OCI-LY1 (cell line): Measurements from ENCODE around the gene PRKG1.

Experiments used
- H2AFZ ChIP-seq: fragments of 200-600 bp; sonication (generic), shearing (Covaris generic); 2 replicates; pipeline ENCODE4 v1.6.0; 2014; ENCODE audit warnings: antibody characterized with exemption, mild to moderate bottlenecking, low read length
- H3F3A ChIP-seq: fragments of 200-600 bp; sonication (generic), shearing (Covaris generic); 2 replicates; pipeline ENCODE4 v1.6.0; 2014; ENCODE audit warnings: mild to moderate bottlenecking, antibody characterized with exemption, low read length, moderate library complexity; ENCODE audit not compliant: insufficient read depth
- H3K27ac ChIP-seq: fragments of 200-600 bp; sonication (generic); 2 replicates; pipeline ENCODE4 v1.5.1; 2014; ENCODE audit warnings: low read length, mixed run types, mild to moderate bottlenecking, low read depth; ENCODE audit not compliant: poor library complexity, severe bottlenecking
- H3K27me3 ChIP-seq: fragments of 200-600 bp; sonication (generic); 2 replicates; pipeline ENCODE4 v1.6.0; 2014; ENCODE audit warnings: antibody characterized with exemption, mild to moderate bottlenecking, low read length, moderate library complexity; ENCODE audit not compliant: insufficient read depth
- H3K36me3 ChIP-seq: fragments of 200-600 bp; sonication (generic); 2 replicates; pipeline ENCODE4 v1.6.1; 2014; ENCODE audit warnings: mild to moderate bottlenecking, antibody characterized with exemption, low read length, moderate library complexity, mixed read lengths; ENCODE audit not compliant: insufficient read depth
- H3K4me1 ChIP-seq: fragments of 200-600 bp; sonication (generic); 2 replicates; pipeline ENCODE4 v1.5.1; 2014; ENCODE audit warnings: mild to moderate bottlenecking, low read length, moderate library complexity; ENCODE audit not compliant: insufficient read depth, severe bottlenecking
- H3K4me2 ChIP-seq: fragments of 200-600 bp; sonication (generic), shearing (Covaris generic); 2 replicates; pipeline ENCODE4 v1.6.1; 2014; ENCODE audit warnings: low read length
- H3K4me3 ChIP-seq: fragments of 200-600 bp; sonication (generic); 2 replicates; pipeline ENCODE4 v1.5.1; 2014; ENCODE audit warnings: low read length, low read depth, mild to moderate bottlenecking, mixed read lengths; ENCODE audit not compliant: poor library complexity, severe bottlenecking
- H3K79me2 ChIP-seq: fragments of 200-600 bp; shearing (Covaris generic); 2 replicates; pipeline ENCODE4 v1.6.1; 2016; ENCODE audit warnings: mixed run types, low read length, mixed read lengths; ENCODE audit not compliant: insufficient read depth
- H3K9ac ChIP-seq: fragments of 200-600 bp; sonication (generic), shearing (Covaris generic); 2 replicates; pipeline ENCODE4 v1.6.1; 2014; ENCODE audit warnings: mild to moderate bottlenecking, low read length, mixed read lengths
- H3K9me2 ChIP-seq: fragments of 200-600 bp; sonication (generic), shearing (Covaris generic); 2 replicates; pipeline ENCODE4 v1.6.1; 2014; ENCODE audit warnings: low read depth, mild to moderate bottlenecking, low read length, mixed read lengths
- H3K9me3 ChIP-seq: fragments of 200-600 bp; shearing (Covaris generic); 2 replicates; pipeline ENCODE4 v1.6.1; 2014; ENCODE audit warnings: low read length, mixed read lengths
- H4K20me1 ChIP-seq: fragments of 200-600 bp; sonication (generic), shearing (Covaris generic); 2 replicates; pipeline ENCODE4 v1.6.0; 2016; ENCODE audit warnings: mild to moderate bottlenecking, low read length; ENCODE audit not compliant: insufficient read depth
- EZH2 ChIP-seq: fragments of 200-600 bp; sonication (generic), shearing (Covaris generic); IDR thresholded peaks from 2 replicates; pipeline ENCODE4 v1.8.0; 2017; ENCODE audit warnings: borderline replicate concordance, mixed run types, mild to moderate bottlenecking, antibody characterized with exemption, low read length, moderate library complexity, mixed read lengths
- TF ChIP-seq, protein P1 (sequence below): fragments of 200-600 bp; sonication (generic), shearing (Covaris generic); IDR thresholded peaks from 2 replicates; pipeline ENCODE4 v1.5.1; 2017; ENCODE audit warnings: mild to moderate bottlenecking, antibody characterized with exemption, low read length, moderate library complexity, mixed read lengths

Gene PRKG1

DNA sequence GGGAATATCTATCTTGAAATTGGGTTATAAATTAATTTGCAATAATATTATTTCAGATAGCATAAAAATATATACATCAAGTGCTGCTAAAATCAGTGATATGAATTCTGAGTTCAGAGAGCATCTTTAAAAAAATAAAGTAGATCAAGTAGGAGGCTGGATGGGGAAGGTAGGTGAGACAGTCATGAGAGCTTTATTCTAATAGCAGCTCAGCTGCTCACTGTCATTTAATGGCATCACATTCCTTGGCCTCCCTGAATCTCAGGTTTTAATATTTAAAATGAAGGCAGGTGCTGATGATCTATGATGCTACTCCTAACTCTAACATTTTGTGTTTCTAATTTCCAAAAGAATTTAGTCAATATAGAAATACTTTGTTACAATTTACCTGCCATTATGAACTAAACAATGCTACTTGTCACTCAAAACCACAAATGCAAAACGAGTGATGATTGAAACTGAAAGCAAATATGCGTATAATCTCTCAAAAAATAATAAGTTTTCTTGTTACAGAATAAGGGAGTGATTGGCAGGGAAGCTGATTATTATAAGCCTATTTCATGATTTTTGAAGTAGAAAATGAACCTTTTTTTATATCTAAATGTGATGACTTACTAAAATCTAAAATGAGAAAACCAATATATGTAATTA lies 772.7 kb downstream of the PRKG1 start:
- Histone ChIP-seq H4K20me1 (no peaks in the 10 kb centered on the region), H3K9me2 (no peaks in the 10 kb centered on the region), H3K79me2 (no peaks in the 10 kb centered on the region), H3K27ac (no peak overlapping the region), H3K4me1 (no peaks in the 10 kb centered on the region), H3K27me3 (no peaks in the 10 kb centered on the region), H3F3A (no peaks in the 10 kb centered on the region), H3K4me3 (no peak overlapping the region), H3K9ac (no peak overlapping the region), H2AFZ (no peak overlapping the region), H3K4me2 (no peak overlapping the region), H3K36me3 (no peaks in the 10 kb centered on the region), H3K9me3 (no peaks in the 10 kb centered on the region)
- TF ChIP-seq, protein P1, sequence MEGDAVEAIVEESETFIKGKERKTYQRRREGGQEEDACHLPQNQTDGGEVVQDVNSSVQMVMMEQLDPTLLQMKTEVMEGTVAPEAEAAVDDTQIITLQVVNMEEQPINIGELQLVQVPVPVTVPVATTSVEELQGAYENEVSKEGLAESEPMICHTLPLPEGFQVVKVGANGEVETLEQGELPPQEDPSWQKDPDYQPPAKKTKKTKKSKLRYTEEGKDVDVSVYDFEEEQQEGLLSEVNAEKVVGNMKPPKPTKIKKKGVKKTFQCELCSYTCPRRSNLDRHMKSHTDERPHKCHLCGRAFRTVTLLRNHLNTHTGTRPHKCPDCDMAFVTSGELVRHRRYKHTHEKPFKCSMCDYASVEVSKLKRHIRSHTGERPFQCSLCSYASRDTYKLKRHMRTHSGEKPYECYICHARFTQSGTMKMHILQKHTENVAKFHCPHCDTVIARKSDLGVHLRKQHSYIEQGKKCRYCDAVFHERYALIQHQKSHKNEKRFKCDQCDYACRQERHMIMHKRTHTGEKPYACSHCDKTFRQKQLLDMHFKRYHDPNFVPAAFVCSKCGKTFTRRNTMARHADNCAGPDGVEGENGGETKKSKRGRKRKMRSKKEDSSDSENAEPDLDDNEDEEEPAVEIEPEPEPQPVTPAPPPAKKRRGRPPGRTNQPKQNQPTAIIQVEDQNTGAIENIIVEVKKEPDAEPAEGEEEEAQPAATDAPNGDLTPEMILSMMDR, result no peak
- TF ChIP-seq EZH2, result no peak

DNA sequence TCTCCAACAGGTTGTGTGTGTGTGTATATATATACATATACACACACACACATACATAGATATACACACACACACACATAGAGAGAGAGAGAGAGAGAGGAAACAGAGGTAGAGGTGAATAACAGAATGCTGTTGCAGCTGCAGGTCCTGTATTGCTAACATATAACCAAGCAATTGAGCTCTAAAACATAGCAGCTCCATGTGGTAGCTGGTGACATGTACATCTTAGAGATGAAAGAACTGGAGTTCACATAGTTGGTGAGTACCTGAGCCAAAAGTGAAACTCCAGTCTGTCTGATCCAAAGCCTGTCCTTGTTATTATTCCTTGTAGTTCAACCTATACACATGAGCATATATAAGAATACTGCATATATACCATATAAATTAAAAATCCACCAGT lies 778.0 kb downstream of the PRKG1 start:
- Histone ChIP-seq H3K27me3 (no peaks in the 10 kb centered on the region), H3K4me2 (no peak overlapping the region), H3K4me1 (no peaks in the 10 kb centered on the region), H4K20me1 (no peaks in the 10 kb centered on the region), H3F3A (no peaks in the 10 kb centered on the region), H3K4me3 (no peak overlapping the region), H3K9ac (no peak overlapping the region), H3K79me2 (no peaks in the 10 kb centered on the region), H2AFZ (no peak overlapping the region), H3K27ac (no peak overlapping the region), H3K9me3 (no peaks in the 10 kb centered on the region), H3K9me2 (no peaks in the 10 kb centered on the region), H3K36me3 (no peaks in the 10 kb centered on the region)
- no peak for TF ChIP-seq EZH2
- TF ChIP-seq, protein P1, result no peak

DNA sequence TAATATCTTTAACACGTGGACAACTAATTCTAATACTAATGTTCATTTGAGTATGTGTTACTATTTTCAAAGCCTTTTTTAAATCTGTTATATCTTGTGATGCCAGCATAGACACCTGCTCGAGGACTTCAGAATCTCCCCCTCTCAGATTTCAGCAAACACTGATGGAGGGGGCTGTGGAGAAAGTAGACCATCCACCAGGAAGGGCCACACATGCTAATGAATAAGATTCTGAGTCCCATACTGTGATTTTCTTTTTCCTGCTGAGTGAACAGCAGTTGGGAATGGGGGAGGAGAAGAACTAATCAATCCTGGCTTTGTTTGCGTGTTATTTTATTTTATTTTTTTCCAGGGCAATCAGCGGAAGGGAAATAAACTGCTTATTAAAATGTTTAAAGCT lies 783.0 kb downstream of the PRKG1 start:
- H3K36me3 ChIP-seq, result no peaks in the 10 kb centered on the region
- no peaks in the 10 kb centered on the region for H4K20me1 ChIP-seq
- no peaks in the 10 kb centered on the region for H3K9me3 ChIP-seq
- H3K4me3 ChIP-seq, result no peak overlapping the region
- H3F3A ChIP-seq, result no peaks in the 10 kb centered on the region
- H3K9ac ChIP-seq, result no peak overlapping the region
- no peaks in the 10 kb centered on the region for H3K9me2 ChIP-seq
- H3K4me2 ChIP-seq, result no peak overlapping the region
- no peak overlapping the region for H3K27ac ChIP-seq
- no peak for TF ChIP-seq EZH2
- TF ChIP-seq, protein P1, result no peak
- no peaks in the 10 kb centered on the region for H3K4me1 ChIP-seq
- H2AFZ ChIP-seq, result no peak overlapping the region
- H3K79me2 ChIP-seq, result no peaks in the 10 kb centered on the region
- no peaks in the 10 kb centered on the region for H3K27me3 ChIP-seq
